Measurements from ENCODE around the gene TDRD12. TPM values are rescaled to one million over a fixed set of nuclear protein-coding genes. Genes with fewer than 3 reads are reported as not detected.
"Not testable (repeated sequence)": the region's sequence is repeated elsewhere in the genome, so short reads cannot be mapped to it uniquely, and the experiment has no call there.

The TDRD12 gene
- total and polyA plus RNA-seq, 8 donors, result 0.06 to 0.84 (median 0.11) TPM; not detected in 3

DNA sequence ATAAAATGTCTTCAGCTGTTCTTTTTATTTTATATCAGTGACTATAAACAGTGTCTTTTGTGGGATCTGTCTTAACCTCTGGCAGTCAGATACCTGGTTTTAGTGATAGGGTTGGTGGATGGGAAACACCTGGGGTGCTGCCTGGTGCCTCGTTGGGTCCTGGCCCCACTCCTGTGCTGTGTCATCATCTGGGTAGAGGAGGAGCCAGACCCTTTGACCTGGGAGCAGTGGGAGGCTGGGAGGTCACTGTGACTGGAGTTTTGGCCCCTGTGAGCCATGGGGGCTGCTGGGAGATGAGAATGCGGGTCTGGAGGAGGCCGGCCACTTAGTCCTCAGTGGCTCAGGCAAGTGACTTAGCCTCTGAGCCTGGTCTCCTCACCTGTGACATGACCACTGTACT is 29.4 kb downstream of the TDRD12 start:
- no peak overlapping the region for H3K27ac ChIP-seq
- H3K27me3 ChIP-seq, result no peaks in the 10 kb centered on the region
- intact Hi-C loops (cut with DNase I), result no loop called here
- no peaks in the 10 kb centered on the region for H3K36me3 ChIP-seq
- no peaks in the 10 kb centered on the region for H3K4me1 ChIP-seq
- ATAC-seq, result no peak
- no peaks in the 10 kb centered on the region for H3K9me3 ChIP-seq
- WGBS, 2 donors, result 69 to 79% methylated on average over 3 of the region's 3 CpGs
- TF ChIP-seq, protein P1, sequence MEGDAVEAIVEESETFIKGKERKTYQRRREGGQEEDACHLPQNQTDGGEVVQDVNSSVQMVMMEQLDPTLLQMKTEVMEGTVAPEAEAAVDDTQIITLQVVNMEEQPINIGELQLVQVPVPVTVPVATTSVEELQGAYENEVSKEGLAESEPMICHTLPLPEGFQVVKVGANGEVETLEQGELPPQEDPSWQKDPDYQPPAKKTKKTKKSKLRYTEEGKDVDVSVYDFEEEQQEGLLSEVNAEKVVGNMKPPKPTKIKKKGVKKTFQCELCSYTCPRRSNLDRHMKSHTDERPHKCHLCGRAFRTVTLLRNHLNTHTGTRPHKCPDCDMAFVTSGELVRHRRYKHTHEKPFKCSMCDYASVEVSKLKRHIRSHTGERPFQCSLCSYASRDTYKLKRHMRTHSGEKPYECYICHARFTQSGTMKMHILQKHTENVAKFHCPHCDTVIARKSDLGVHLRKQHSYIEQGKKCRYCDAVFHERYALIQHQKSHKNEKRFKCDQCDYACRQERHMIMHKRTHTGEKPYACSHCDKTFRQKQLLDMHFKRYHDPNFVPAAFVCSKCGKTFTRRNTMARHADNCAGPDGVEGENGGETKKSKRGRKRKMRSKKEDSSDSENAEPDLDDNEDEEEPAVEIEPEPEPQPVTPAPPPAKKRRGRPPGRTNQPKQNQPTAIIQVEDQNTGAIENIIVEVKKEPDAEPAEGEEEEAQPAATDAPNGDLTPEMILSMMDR (IDR thresholded peaks at IDR 0.05), result no peak
- FAIRE-seq, result no peak
- DNase-seq, result no peak
- H3K4me3 ChIP-seq, result no peak overlapping the region

DNA sequence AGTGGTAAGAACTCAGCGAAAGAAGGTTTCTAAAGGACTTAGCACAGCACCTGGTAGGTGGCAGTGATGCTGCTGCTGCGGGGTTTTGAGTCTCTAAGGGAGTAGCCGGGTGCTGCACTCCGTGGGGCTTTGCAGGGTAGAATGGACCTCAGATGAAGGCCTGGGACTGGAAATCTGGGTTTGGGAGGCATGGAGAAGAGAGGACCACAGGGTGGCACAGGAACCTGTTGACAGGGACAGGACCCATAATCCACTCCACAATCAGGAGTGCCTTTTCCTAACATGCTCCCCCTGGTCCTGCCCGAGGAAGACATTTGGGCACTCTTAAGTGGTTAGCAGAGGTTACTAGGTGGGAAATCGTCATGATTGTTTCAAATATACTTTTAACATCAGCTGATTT is 29.8 kb downstream of the TDRD12 start:
- FAIRE-seq (no peak), DNase-seq (no peak), ATAC-seq (no peak)
- intact Hi-C loops (cut with DNase I), result no loop called here
- TF ChIP-seq, protein P1 (IDR thresholded peaks at IDR 0.05), result no peak
- no peaks in the 10 kb centered on the region for H3K36me3 ChIP-seq
- no peaks in the 10 kb centered on the region for H3K9me3 ChIP-seq
- no peaks in the 10 kb centered on the region for H3K27me3 ChIP-seq
- no peak overlapping the region for H3K4me3 ChIP-seq
- H3K27ac ChIP-seq, result no peak overlapping the region
- H3K4me1 ChIP-seq, result no peaks in the 10 kb centered on the region
- WGBS, 2 donors, result 65 to 74% methylated on average over 6 of the region's 6 CpGs

DNA sequence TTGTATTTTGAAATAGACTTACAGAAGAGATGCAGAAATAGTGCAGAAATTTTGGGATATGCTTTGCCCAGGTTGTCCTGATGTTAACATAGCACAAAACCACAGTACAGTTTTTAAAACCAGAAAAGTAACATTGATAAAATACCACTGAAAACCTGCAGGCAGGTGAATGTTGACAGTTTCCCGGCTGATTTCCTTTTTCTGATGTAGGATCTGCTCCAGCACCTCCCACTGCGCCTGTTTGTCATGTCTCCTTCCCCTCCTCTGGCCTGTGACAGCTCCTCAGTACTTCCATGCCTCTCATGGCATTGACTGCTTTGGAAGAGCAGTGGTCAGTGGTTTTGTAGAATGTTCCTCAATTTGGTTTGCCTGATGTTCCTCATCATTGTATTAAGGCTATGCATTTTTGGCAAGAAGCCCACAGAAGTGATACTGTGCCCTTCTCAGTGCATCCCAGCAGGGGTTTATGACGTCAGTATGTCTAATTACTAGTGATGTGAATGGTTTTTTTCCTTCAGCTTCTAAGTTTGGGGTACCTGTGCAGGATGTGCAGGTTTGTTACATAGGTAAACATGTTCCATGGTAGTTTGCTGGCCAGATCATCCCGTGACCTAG is 31.0 kb downstream of the TDRD12 start:
- H3K4me1 ChIP-seq, result no peaks in the 10 kb centered on the region
- H3K27ac ChIP-seq, result no peak overlapping the region
- no peak for ATAC-seq
- H3K4me3 ChIP-seq, result no peak overlapping the region
- intact Hi-C loops (cut with DNase I), result no loop called here
- no peak for FAIRE-seq
- 50 to 53% methylated on average over 4 of the region's 4 CpGs for WGBS, 2 donors
- H3K36me3 ChIP-seq, result no peaks in the 10 kb centered on the region
- no peak for DNase-seq
- H3K27me3 ChIP-seq, result no peaks in the 10 kb centered on the region
- H3K9me3 ChIP-seq, result no peaks in the 10 kb centered on the region
- TF ChIP-seq, protein P1 (IDR thresholded peaks at IDR 0.05), result no peak

DNA sequence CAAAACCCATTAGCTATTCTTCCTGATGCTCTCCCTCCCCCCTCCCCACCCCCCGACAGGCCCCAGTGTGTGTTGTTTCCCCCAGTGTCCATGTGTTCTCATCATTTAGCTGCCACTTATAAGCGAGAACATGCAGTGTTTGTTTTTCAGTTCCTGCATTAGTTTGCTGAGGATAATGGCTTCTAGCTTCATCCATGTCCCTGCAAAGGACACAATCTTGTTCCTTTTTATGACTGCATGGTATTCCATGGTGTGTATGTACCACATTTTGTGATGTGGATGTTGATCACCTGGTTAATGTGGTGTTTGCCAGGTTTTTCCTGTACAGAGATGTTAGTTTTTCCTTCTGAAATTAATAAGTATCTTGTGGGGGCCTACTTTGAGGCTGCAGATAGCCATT is 31.5 kb downstream of the TDRD12 start:
- Histone ChIP-seq H3K36me3 (no peaks in the 10 kb centered on the region), H3K27ac (no peak overlapping the region), H3K4me3 (no peak overlapping the region), H3K9me3 (no peaks in the 10 kb centered on the region), H3K27me3 (no peaks in the 10 kb centered on the region), H3K4me1 (no peaks in the 10 kb centered on the region)
- no peak for ATAC-seq
- intact Hi-C loops (cut with DNase I), result no loop called here
- TF ChIP-seq, protein P1 (IDR thresholded peaks at IDR 0.05), result no peak
- no peak for DNase-seq
- FAIRE-seq, result no peak
- 70 to 71% methylated on average over 2 of the region's 2 CpGs for WGBS, 2 donors

DNA sequence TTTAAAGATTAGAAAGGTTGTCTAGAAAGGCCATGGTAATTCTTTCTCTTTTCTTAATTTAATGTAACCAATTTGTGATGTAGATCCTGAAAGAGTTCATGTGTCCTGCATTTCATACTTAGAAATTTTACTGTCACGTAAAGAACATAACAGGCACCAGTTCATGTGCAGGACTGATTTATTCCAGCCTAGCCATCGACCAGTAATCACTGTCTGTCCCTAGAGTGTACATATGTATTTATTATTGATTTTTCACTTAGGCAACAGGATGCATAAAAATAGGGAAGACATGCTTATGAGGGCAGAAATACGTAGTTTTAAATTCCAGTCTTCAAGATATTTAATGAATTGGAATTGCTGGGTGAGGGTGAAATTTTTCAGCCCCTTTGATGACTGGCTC is 37.6 kb downstream of the TDRD12 start:
- Histone ChIP-seq H3K27ac (no peak overlapping the region), H3K36me3 (no peaks in the 10 kb centered on the region), H3K27me3 (no peaks in the 10 kb centered on the region), H3K4me1 (no peaks in the 10 kb centered on the region), H3K4me3 (no peak overlapping the region), H3K9me3 (no peaks in the 10 kb centered on the region)
- intact Hi-C loops (cut with DNase I), result no loop called here
- ATAC-seq (no peak), FAIRE-seq (no peak), DNase-seq (no peak)
- 66 to 72% methylated on average over 3 of the region's 3 CpGs for WGBS, 2 donors
- TF ChIP-seq, protein P1 (IDR thresholded peaks at IDR 0.05), result no peak

DNA sequence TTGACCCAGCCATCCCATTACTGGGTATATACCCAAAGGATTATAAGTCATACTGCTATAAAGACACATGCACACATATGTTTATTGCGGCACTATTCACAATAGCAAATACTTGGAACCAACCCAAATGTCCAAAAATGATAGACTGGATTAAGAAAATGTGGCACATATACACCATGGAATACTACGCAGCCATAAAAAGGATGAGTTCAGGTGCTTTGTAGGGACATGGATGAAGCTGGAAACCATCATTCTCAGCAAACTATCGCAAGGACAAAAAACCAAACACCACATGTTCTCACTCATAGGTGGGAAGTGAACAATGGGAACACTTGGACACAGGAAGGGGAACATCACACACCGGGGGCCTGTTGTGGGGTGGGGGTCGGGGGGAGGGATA is 45.8 kb downstream of the TDRD12 start:
- H3K4me3 ChIP-seq; ATAC-seq; DNase-seq; intact Hi-C loops (cut with DNase I); H3K27me3 ChIP-seq; FAIRE-seq; H3K36me3 ChIP-seq; H3K9me3 ChIP-seq; H3K27ac ChIP-seq; H3K4me1 ChIP-seq: not testable (repeated sequence)
- 87 to 88% methylated on average over 5 of the region's 5 CpGs for WGBS, 2 donors

All from pancreas (tissue), 10 donors.